HG02763 (cell line): Measurements from ENCODE around the gene WDR49.
A peak's percentile ranks its signal among the peaks of the same experiment; 100 is the strongest.

ENCODE experiments used
- ATAC-seq: cut with Tn5 transposase; IDR thresholded peaks from one replicate; pipeline ENCODE4 v1.9.1; 2021; ENCODE audit warnings: mild to moderate bottlenecking, moderate library complexity; ENCODE audit not compliant: unreplicated experiment

WDR49 gene

DNA sequence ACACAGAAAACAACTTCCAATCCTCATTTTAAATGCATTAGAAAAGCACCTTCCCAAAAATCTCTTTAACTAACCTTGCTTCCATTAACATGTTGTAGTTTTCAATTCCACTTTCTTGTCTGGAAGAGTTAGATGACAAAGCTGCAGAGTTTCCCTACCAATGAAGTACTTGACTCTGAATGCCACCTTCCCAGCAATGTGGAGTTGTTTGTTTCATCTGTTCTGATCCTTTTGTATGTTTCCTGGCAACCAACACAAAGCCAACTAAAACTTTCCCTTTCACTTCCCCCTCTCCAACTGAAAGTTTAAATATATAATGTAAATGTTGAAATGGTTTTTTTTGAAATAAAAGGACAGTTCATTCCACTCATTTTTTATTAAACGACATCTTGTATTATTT, at the start of gene WDR49:
Gene WDR49 (minus strand): TSS at position 183 of the 400 bp plus-strand sequence. CDS start 517 bp downstream, outside the sequence.
- ATAC-seq = no peak

GRCh38 chr3:167700926-167701325, 47.2 kb upstream of the WDR49 start:
- no peak for ATAC-seq

DNA sequence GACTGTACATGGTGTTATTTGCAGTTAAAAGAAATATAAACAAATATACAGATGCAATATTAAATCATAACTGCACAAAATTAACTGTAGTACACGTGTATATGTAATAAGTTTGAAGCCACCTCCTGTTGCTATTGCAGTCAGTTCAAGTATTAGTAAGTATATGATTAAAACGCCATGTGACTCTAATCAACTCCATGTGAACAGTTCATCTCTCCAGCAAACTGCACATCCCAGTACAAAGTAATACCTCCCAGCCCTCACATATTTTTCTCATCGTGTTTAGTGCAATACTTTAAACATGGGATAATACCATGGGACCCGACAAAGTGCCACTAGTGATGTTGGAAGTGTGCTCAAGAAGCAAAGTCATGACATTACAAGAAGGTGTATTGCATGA, 46.3 kb upstream of the WDR49 start:
- ATAC-seq = no peak

DNA sequence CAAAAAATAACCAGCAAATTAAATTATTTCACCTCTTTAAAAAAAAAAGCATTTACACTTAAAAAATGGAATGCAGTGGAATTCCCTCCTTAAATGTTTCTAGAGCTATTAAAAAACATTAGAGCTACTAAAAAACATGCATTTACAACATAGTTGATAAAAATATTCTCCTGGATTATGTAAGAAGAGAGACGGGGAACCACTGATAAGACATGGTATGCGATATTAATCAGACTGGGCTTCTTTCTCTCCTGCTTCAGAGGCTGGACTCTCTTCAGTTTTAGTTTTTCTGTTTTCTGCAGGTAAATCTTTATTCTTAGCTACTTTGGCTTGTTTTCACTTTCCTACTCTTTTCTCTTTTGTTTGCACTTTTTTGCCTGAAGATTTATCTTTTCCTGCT, 40.4 kb upstream of the WDR49 start:
- ATAC-seq = no peak

DNA sequence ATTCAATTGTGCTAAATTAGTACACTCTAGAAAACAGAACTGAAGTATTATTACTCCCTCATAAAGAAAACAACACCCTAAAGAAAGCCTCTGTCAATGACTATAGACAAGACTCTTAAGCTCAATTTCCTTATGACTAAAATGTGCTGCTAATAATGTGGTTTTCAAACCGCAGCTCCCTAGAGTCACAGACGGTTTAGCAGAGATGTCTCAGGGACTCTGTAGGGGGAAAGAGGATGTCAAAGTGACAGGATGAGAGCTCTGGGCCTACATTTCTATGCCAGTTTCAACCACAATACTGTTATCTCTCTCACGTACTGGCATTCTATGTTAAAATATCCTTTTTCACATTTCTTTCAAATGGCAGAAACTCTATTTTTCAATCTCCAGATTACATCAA, 37.6 kb upstream of the WDR49 start:
- ATAC-seq = peak; percentile 100

- peak; percentile 75 for ATAC-seq
These were observed 30.7 kb upstream of the WDR49 start for GRCh38 chr3:167684388-167684993.

DNA sequence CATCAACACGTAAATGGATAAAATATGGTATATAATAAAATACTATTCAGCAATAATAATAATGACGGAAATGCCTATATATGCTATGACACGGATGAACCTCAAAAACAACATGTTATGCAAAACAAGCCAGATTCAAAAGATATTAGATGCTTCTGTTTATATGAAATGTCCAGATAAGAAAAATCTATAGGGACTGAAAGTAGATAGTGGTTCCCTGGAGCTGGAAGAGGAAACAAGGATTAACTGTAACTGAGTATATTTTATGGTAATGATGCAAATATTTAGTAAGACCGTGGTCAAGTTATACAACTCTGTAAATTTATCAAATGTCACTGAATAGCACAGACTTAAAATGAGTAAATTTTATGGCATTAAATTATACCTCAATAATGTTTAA, 25.8 kb upstream of the WDR49 start:
- no peak for ATAC-seq

DNA sequence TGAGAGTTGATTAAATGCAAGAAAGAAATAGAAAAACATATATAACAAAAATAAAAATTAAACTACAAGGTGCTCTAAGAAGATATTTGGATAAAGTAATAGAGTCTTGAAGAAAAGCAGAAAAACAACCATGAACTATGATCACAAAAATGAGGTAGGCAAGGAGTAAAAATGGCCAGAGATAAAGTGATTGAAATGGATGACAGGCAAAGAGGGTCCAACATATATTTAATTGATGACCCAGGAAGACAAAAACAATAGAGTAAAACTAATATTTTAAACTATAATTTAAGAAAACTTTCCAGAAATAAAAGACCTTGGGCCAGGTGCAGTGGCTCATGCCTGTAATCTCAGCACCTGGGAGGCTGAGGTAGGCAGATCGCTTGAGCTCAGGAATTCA, 22.1 kb upstream of the WDR49 start:
- ATAC-seq = no peak

GRCh38 chr3:167673221-167673620, 19.5 kb upstream of the WDR49 start:
- ATAC-seq = no peak

DNA sequence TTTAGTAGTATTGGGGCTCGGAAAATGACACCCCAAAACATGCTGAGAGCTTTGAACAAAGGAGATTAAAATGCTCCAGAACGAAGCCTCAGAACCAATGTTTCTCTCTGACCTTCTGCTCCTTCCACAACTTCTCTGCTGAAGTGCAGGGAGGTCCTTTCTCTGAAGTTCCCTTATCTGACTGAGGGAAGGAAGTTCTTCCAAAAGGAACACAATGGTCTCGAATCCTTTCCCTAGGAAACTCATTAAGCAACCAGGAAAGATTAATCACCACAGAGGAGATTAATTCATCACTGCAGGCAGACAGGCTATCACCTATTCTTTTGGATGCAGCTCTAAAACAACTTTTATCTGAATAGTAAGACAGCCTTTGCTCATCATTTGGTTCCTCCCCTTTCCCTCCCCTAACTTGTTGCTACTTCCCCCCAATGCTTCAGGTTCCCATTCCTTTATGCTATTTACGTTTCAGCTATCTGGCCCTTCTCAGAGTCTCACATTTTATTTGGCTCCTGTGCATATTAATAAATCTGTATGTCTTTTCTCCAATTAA, 18.2 kb upstream of the WDR49 start:
- no peak for ATAC-seq

- no peak for ATAC-seq
These were observed 16.0 kb upstream of the WDR49 start for GRCh38 chr3:167669699-167670098.

- no peak for ATAC-seq
These were observed 14.9 kb upstream of the WDR49 start for GRCh38 chr3:167668651-167669050.

GRCh38 chr3:167666563-167666962, 12.8 kb upstream of the WDR49 start:
- ATAC-seq = no peak

GRCh38 chr3:167662919-167663400, 9.2 kb upstream of the WDR49 start:
- ATAC-seq = no peak

GRCh38 chr3:167657684-167658225, 4.0 kb upstream of the WDR49 start:
- no peak for ATAC-seq

DNA sequence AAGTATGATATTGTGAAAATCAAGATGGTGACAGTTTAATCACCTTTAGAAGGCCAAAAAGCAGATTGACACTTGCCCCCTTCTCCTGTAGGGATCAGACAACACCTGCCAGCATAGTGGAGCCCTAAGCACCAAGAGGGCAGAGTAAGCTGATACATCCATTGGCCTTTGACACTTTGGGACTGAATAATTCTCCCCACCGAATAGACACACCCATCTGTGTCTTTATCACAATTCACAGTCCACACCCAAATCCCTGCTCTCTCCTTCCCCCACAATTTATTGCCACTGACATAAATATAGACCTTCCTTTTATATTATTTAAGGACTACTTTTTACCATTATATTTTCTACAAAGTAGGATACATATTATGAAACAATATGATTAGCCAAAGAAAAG, 3.1 kb upstream of the WDR49 start:
- no peak for ATAC-seq

DNA sequence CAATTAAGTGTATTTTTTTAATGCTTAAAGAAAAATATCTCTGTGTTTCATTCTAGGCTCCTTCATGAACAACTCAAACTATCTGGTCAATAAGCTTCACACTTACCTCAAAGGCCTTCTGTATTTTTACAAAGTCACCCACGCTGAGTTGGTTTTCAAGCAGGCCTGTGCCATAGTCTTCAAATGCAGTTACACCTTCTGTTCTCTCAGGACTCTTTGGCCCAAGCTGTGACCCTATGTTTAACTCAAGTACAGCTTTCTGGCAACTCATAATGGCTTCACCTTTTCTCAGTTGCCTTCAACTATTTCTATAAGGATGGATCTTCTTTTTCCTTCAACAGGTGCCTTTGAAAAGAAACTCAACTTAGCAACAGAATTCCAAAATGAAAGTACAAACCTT, 587 bp downstream of the WDR49 start:
- no peak for ATAC-seq

DNA sequence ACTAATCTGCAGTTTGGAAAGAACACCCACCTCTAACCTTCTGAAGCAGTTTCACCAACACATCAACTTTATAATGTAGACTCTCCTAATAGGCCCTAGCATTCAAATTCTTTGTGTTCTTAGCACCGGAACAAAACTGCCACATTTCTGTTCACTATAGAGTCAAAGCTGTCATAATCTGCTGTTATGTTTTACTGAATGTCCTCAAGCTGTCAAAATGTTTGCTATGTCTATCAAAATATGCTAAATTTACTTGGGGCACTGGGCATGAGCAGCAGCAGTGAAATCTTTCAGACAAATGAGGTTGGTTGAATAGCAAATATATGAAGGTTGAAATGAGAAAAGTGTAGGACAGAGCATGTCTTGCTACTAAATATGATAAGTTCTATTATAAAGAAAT, 1.9 kb downstream of the WDR49 start:
- no peak for ATAC-seq

DNA sequence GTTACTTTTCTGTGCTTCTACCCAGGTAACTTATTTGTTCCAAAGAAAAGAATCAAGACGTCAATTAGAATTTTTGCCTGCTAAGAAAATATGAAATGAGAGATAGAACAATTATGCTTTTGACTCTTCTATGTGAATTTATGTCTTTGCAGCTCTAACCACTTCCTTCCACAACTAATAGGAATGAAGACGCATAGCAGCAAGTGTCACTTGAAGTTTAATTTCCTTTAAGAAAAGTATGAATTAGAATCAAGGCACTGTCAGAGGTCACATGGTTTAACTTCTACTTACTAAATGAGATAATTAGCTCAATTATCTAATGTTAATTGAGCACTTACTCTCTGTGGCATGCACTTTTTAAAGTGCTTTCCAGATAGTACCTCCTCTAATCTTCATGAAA, 3.3 kb downstream of the WDR49 start:
- ATAC-seq = no peak

GRCh38 chr3:167649746-167650145, 4.0 kb downstream of the WDR49 start:
- ATAC-seq = no peak

- no peak for ATAC-seq
These were observed 9.1 kb downstream of the WDR49 start for GRCh38 chr3:167644611-167645010.

DNA sequence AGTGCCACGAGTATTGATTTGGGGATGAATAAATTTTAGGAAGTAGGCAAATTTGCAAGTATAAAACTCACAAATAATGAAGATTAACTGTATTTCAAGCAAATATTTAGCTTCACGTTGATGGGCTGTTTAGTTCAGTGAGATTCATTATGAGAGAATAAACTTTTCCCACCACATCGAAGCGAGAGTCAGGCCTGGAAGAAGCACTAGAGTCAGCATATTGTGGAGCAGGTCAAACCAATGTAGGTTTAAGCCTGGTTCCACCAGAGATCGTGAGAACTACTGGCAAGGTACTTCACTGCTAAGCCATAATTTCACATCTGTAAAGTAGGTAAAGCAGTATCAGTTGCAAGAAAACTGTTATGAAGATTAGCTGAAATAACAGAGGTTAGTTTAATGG, 22.3 kb downstream of the WDR49 start:
- ATAC-seq = no peak

- ATAC-seq = no peak
These were observed 27.3 kb downstream of the WDR49 start for GRCh38 chr3:167626490-167626889.
